ENCODE measurements around the gene MACIR.

The MACIR gene

GRCh38 chr5:103258368-103258956, at the start of gene MACIR:
TSS of gene MACIR (plus strand) at chr5:103258763. CDS start at chr5:103275920, 17,157 bp downstream.
- DNase-seq (ENCODE audit: low spot score) = peak; percentile 99
- ATAC-seq (ENCODE audit: low read depth) = peak; percentile 92
- Histone ChIP-seq H3K27me3 (ENCODE audit: insufficient read depth, poor library complexity, severe bottlenecking) (no peaks in the 10 kb centered on the region), H3K4me1 (ENCODE audit: insufficient read depth, poor library complexity, severe bottlenecking) (peaks cover 8% of the 10 kb centered on the region), H3K36me3 (ENCODE audit: low read depth) (no peaks in the 10 kb centered on the region), H3K4me3 (ENCODE audit: severe bottlenecking) (peak within 1 kb of the TSS; percentile 59), H3K27ac (ENCODE audit: poor library complexity, severe bottlenecking) (peak within 1 kb of the TSS; percentile 58), H3K9me3 (ENCODE audit: severe bottlenecking) (no peaks in the 10 kb centered on the region)
- peak; percentile 14 for TF ChIP-seq CTCF (IDR thresholded peaks at IDR 0.05; ENCODE audit: poor library complexity, severe bottlenecking)

GRCh38 chr5:103209065-103209464, 49.5 kb upstream of the MACIR start:
- Histone ChIP-seq H3K4me1 (ENCODE audit: insufficient read depth, poor library complexity, severe bottlenecking) (no peaks in the 10 kb centered on the region), H3K4me3 (ENCODE audit: severe bottlenecking) (no peak overlapping the region), H3K27me3 (ENCODE audit: insufficient read depth, poor library complexity, severe bottlenecking) (no peaks in the 10 kb centered on the region), H3K27ac (ENCODE audit: poor library complexity, severe bottlenecking) (no peak overlapping the region), H3K36me3 (ENCODE audit: low read depth) (no peaks in the 10 kb centered on the region; the same call in 1 of the 2 replicates), H3K9me3 (ENCODE audit: severe bottlenecking) (no peaks in the 10 kb centered on the region)
- no peak for TF ChIP-seq CTCF (IDR thresholded peaks at IDR 0.05; ENCODE audit: poor library complexity, severe bottlenecking)
- ATAC-seq (ENCODE audit: low read depth) = no peak
- DNase-seq (ENCODE audit: low spot score) = no peak

GRCh38 chr5:103210952-103211351, 47.6 kb upstream of the MACIR start:
- no peak for DNase-seq (ENCODE audit: low spot score)
- ATAC-seq (ENCODE audit: low read depth) = no peak
- TF ChIP-seq CTCF (IDR thresholded peaks at IDR 0.05; ENCODE audit: poor library complexity, severe bottlenecking) = no peak
- no peaks in the 10 kb centered on the region for H3K36me3 ChIP-seq (ENCODE audit: low read depth)
- H3K4me1 ChIP-seq (ENCODE audit: insufficient read depth, poor library complexity, severe bottlenecking) = no peaks in the 10 kb centered on the region
- no peaks in the 10 kb centered on the region for H3K27me3 ChIP-seq (ENCODE audit: insufficient read depth, poor library complexity, severe bottlenecking)
- H3K4me3 ChIP-seq (ENCODE audit: severe bottlenecking) = no peak overlapping the region
- no peaks in the 10 kb centered on the region for H3K9me3 ChIP-seq (ENCODE audit: severe bottlenecking)
- no peak overlapping the region for H3K27ac ChIP-seq (ENCODE audit: poor library complexity, severe bottlenecking)

- no peak overlapping the region for H3K4me3 ChIP-seq (ENCODE audit: severe bottlenecking)
- no peaks in the 10 kb centered on the region for H3K9me3 ChIP-seq (ENCODE audit: severe bottlenecking)
- H3K36me3 ChIP-seq (ENCODE audit: low read depth) = no peaks in the 10 kb centered on the region
- no peaks in the 10 kb centered on the region for H3K27me3 ChIP-seq (ENCODE audit: insufficient read depth, poor library complexity, severe bottlenecking)
- no peak overlapping the region for H3K27ac ChIP-seq (ENCODE audit: poor library complexity, severe bottlenecking)
- ATAC-seq (ENCODE audit: low read depth) (no peak), DNase-seq (ENCODE audit: low spot score) (no peak)
- no peaks in the 10 kb centered on the region for H3K4me1 ChIP-seq (ENCODE audit: insufficient read depth, poor library complexity, severe bottlenecking)
- TF ChIP-seq CTCF (IDR thresholded peaks at IDR 0.05; ENCODE audit: poor library complexity, severe bottlenecking) = no peak
These were observed 46.7 kb upstream of the MACIR start for GRCh38 chr5:103211576-103212561.

Measured in RWPE2 (cell line).